ENCODE measurements around the gene PAPOLA. TPM values are rescaled to one million over a fixed set of nuclear protein-coding genes. Genes with fewer than 3 reads are reported as not detected.

PAPOLA gene
- total and polyA plus RNA-seq, 2 experiments from 2014 or later = 198 to 237 TPM

DNA sequence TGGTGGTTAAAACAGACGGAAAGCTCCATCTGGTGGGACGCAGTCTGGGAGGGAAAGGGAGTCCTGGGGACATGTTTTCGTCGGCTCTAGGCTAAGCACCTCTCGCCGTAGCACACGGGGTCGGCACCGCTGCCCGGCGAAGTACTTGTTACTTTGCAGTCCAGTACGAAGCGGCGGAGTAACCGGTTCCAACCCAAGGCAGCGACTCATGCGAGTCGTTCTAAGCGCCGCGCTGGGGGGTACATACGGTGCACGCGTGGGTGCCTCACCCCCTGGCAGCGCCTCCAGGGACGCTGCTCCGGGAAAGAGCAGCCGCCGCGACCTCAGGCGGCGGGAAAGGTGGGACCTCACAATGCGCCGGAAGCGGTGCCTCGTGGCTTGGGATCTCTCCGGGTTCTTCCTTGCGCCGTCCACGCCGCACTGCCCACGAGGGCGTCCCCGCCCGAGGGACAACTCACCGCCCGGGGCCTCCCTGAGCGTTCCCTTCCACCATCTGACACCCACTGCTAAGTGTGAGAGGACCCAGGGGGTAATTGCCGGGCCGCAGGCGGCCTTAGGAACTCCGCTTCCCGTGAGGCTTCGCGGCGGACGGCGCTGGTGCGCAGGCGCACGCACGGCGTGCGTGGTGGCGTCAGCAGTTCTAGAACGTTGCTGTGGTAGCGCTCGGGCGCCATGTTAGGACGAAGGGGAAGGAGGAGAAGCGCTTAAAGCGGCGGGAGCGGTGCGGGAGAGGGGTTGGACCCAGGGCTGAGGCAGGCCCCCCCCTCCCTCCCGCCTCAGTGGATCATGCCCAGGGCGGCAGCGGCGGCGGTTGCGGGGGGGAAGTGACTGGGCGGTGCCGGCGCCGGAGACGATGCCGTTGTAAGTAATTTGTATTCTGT lies at the start of gene PAPOLA (continued):
- no peak for TF ChIP-seq REST (IDR thresholded peaks at IDR 0.05; ENCODE audit: unreplicated experiment)

- no peak overlapping the region for H3K4me2 ChIP-seq
- H3K36me3 Mint-ChIP-seq (ENCODE audit: low read depth) = no peaks in the 10 kb centered on the region
- no peak for ATAC-seq
- TF ChIP-seq EZH2 (IDR thresholded peaks at IDR 0.05; ENCODE audit: low read depth, unreplicated experiment) = no peak
- no peak for TF ChIP-seq ZNF462 (CRISPR knock-in tag; IDR thresholded peaks at IDR 0.05)
- no peak for TF ChIP-seq STAT1 (IDR thresholded peaks at IDR 0.05; ENCODE audit: unreplicated experiment)
- no peak for TF ChIP-seq ZNF331 (CRISPR knock-in tag; IDR thresholded peaks at IDR 0.05; ENCODE audit: low read depth)
- no peak for TF ChIP-seq EZH2phosphoT487 (IDR thresholded peaks at IDR 0.05; ENCODE audit: unreplicated experiment)
- TF ChIP-seq REST (IDR thresholded peaks at IDR 0.05; ENCODE audit: unreplicated experiment) = no peak
- no peak for TF ChIP-seq CREB1 (CRISPR knock-in tag; IDR thresholded peaks at IDR 0.05; ENCODE audit: low read depth)
- no peak for TF ChIP-seq ZNF114 (CRISPR knock-in tag; IDR thresholded peaks at IDR 0.05)
- no peak for TF ChIP-seq NANOG (IDR thresholded peaks at IDR 0.05; ENCODE audit: borderline replicate concordance)
- TF ChIP-seq JUNB (IDR thresholded peaks at IDR 0.05; ENCODE audit: unreplicated experiment) = no peak
Measured at GRCh38 chr14:96452684-96453083, 49.5 kb upstream of the PAPOLA start.

More at GRCh38 chr14:96452684-96453083, 49.5 kb upstream of the PAPOLA start:
- Mint-ChIP-seq H3K27ac (no peak overlapping the region), H3K9me3 (no peaks in the 10 kb centered on the region), H3K4me3 (no peak overlapping the region), H3K4me1 (no peaks in the 10 kb centered on the region), H3K27me3 (ENCODE audit: insufficient read depth, low read depth, poor library complexity) (peaks cover 8% of the 10 kb centered on the region)
- Histone ChIP-seq H2AFZ (no peak overlapping the region), H4K20me1 (replicated peaks; ENCODE audit: insufficient read depth) (no peaks in the 10 kb centered on the region), H3K4me1 (ENCODE audit: insufficient read depth) (no peaks in the 10 kb centered on the region), H3K4me3 (no peak overlapping the region), H3K79me2 (replicated peaks; ENCODE audit: insufficient read depth) (no peaks in the 10 kb centered on the region), H3K36me3 (ENCODE audit: insufficient read depth) (no peaks in the 10 kb centered on the region), H3K9me2 (ENCODE audit: insufficient read depth) (no peaks in the 10 kb centered on the region), H3F3A (replicated peaks; ENCODE audit: low read depth) (no peaks in the 10 kb centered on the region), H3K27me3 (ENCODE audit: insufficient read depth) (no peaks in the 10 kb centered on the region), H3K27ac (ENCODE audit: low read depth) (no peak overlapping the region)
- DNase-seq (ENCODE audit: low spot score) = no peak

Measured in GM23338 (cell line).